Effector CD8-positive, alpha-beta T cell (primary cell): Measurements from ENCODE around the gene RHOU.
A peak's percentile ranks its signal among the peaks of the same experiment; 100 is the strongest.

ENCODE experiments used
- DNase-seq: peaks from one replicate; lab custom pipeline; 2025; lab: John Stamatoyannopoulos, UW

RHOU gene

DNA sequence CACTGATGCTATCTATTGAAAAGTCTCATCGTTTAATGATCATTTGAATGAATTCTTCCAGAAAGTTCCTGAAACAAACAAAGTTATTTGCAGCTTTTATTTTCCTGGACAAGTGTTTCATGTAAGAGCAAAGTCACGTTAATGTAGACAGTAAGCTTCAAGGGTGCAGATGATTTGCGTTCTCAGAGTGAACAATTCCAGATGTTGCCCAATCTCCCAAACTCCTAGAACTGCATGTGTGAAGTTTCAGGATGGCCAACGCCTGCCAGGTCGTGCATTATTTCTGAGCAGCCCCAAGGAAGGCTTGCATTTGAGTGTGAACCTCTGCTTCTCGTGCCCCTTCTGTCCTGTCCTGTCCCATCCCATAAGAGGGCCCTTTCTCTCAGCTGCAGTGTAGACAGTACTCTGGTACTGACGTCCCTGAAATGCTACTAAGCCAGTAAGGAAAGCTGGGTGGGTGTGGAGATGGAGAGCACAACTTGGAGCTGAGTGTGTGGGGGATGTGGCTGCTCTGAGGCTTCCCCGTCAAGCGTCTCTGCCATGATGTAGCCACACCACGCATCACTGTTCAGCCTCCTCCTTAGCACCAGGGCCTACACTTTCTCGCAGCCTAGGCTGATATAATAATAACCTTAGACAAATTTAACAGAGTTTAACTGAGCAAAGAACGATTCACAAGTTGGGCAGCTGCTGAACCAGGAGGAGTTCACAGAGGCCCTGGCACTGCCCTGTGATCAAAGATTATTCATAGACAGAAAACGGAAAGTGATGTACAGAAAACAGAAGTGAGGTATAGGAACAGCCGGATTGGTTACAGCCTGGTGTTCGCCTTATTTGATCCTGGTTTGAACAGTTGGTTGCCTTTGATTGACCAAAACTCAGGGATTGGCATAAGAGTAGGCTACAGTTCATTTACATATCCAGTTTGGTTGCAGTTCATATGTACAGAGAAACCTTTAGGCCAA is 50.4 kb downstream of the RHOU start:
- DNase-seq: no peak

DNA sequence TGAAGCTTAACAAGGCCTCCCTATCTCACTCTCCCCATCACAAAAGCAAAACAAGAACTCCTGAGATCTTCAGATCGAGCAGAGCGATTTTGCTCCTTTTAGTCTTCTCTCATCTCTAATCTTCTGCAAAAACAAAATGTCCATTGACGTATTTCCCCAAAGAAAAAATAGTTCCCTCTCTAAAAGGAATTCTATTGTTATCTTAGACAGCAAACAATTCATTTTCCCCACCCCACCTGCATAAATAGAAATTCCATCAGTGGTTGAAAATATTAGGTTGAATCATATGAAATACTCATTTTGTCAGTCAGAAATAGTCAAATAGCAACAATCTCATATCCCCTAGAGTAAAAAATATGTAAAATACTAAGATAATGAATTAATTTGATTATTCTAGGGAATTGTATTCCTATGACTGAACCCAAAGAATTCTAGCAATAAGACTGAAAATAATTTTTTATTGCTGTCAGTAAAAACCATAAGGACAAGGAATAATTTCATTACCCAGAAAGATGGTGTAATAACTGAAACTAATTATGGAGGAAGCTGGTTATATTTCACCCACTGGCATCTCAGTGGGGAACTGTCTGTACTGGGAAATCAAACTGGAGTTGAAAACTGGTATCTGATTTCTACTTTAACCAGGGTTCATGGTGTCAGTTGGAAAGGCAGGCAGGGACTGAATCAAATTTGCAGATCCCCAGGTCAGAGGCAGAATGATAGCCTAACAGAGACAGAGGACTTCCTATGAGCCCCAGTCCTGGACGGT is 51.3 kb downstream of the RHOU start:
- DNase-seq: no peak

- DNase-seq: no peak
Measured at GRCh38 chr1:228791791-228792190, 56.5 kb downstream of the RHOU start.

GRCh38 chr1:228792601-228793000 is 57.3 kb downstream of the RHOU start:
- DNase-seq: no peak

- peak; percentile 3 for DNase-seq
Measured at GRCh38 chr1:228793032-228793431, 57.8 kb downstream of the RHOU start.

- DNase-seq: no peak
Measured at GRCh38 chr1:228794173-228794572, 58.9 kb downstream of the RHOU start.

DNA sequence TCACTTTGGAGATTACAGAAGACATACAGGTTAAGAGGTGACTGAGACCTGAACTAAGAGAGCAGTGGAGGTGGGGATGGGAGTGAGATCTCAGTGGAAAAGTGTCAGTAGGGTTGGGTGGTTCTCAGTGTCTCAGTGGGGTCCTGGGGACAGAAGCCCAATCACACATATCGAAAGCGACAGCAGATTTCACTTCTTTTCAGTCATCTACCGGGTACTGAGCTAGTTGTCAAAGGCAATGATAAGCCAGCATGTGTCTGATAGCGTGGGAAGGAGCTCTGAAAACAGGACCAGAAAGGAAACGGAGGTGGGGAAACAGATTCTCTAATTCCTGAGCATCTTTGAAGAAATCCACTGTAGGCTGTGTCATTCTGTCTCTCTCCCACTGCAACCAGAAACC is 59.5 kb downstream of the RHOU start:
- DNase-seq: no peak

DNA sequence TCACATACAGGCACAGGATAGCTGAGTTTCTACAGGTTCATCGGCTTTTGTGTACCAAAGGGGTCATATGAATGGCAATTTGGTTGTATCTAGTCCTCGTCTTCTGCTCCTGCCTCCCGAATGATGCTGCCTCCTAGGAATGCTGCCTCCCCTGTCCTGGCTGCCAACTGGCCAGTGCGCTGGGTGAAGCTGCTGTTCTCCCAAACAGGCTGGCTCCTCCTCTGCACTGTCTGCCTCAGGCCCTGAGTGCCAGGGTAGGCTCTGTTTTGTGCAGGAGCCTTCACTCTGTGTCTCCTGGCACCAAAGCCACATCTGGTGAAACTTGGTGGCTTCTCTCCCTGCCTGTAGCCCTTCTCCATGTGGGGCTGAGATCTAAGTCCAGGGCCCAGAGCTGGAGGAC is 60.3 kb downstream of the RHOU start:
- DNase-seq: no peak
